Duodenal mucosa (tissue), 2 donors: ENCODE data around the gene TTYH1.
"Not testable (repeated sequence)": the region's sequence is repeated elsewhere in the genome, so short reads cannot be mapped to it uniquely, and the experiment has no call there.

Experiments
- H3K27ac ChIP-seq: one replicate; pipeline ENCODE4 v1.7.0; 2013; ENCODE audit warnings: low read depth, low read length
- H3K27me3 ChIP-seq, 2 donors: one replicate each; pipeline ENCODE4 v1.7.0; 2013; ENCODE audit warnings: low read length in 2 of 2, control low read depth in 1 of 2; ENCODE audit not compliant: insufficient read depth in 2 of 2, control insufficient read depth in 1 of 2
- H3K36me3 ChIP-seq, 2 donors: one replicate each; pipeline ENCODE4 v1.7.0; 2013; ENCODE audit warnings: low read length in 2 of 2, control low read depth in 1 of 2; ENCODE audit not compliant: insufficient read depth in 2 of 2, control insufficient read depth in 1 of 2
- H3K4me1 ChIP-seq, 2 donors: one replicate each; pipeline ENCODE4 v1.7.0; 2013; ENCODE audit warnings: low read length in 2 of 2, control low read depth in 1 of 2; ENCODE audit not compliant: insufficient read depth in 2 of 2, control insufficient read depth in 1 of 2
- H3K4me3 ChIP-seq, 2 donors: one replicate each; pipeline ENCODE4 v1.7.0; 2013; ENCODE audit warnings: low read length in 2 of 2, low read depth in 1 of 2
- H3K9ac ChIP-seq, 2 donors: one replicate each; pipeline ENCODE4 v1.7.0; 2013; ENCODE audit warnings: low read length in 2 of 2, low read depth in 1 of 2
- H3K9me3 ChIP-seq, 2 donors: one replicate each; pipeline ENCODE4 v1.7.0; 2013; ENCODE audit warnings: low read length in 2 of 2, control low read depth in 1 of 2; ENCODE audit not compliant: control insufficient read depth in 1 of 2

TTYH1 gene

GRCh38 chr19:54376610-54377285 is 38.5 kb upstream of the TTYH1 start:
- Histone ChIP-seq H3K36me3 (no peaks in the 10 kb centered on the region), H3K4me1 (no peaks in the 10 kb centered on the region), H3K9ac (no peak overlapping the region), H3K27me3 (no peaks in the 10 kb centered on the region), H3K27ac (no peak overlapping the region), H3K4me3 (no peak overlapping the region), H3K9me3 (no peaks in the 10 kb centered on the region)

GRCh38 chr19:54379187-54379678 is 36.0 kb upstream of the TTYH1 start:
- H3K36me3 ChIP-seq, result no peaks in the 10 kb centered on the region
- H3K9ac ChIP-seq, result no peak overlapping the region
- no peaks in the 10 kb centered on the region for H3K4me1 ChIP-seq
- no peaks in the 10 kb centered on the region for H3K27me3 ChIP-seq
- H3K4me3 ChIP-seq, result no peak overlapping the region
- no peak overlapping the region for H3K27ac ChIP-seq
- no peaks in the 10 kb centered on the region for H3K9me3 ChIP-seq

GRCh38 chr19:54380897-54381296 is 34.4 kb upstream of the TTYH1 start:
- H3K9ac ChIP-seq, result no peak overlapping the region
- no peaks in the 10 kb centered on the region for H3K4me1 ChIP-seq
- no peaks in the 10 kb centered on the region for H3K27me3 ChIP-seq
- no peak overlapping the region for H3K4me3 ChIP-seq
- H3K36me3 ChIP-seq, result no peaks in the 10 kb centered on the region
- no peaks in the 10 kb centered on the region for H3K9me3 ChIP-seq
- no peak overlapping the region for H3K27ac ChIP-seq

GRCh38 chr19:54382041-54382440 is 33.2 kb upstream of the TTYH1 start:
- H3K27me3 ChIP-seq, H3K4me3 ChIP-seq, H3K36me3 ChIP-seq, H3K9ac ChIP-seq, H3K4me1 ChIP-seq, H3K27ac ChIP-seq, H3K9me3 ChIP-seq: not testable (repeated sequence)

- no peak overlapping the region for H3K4me3 ChIP-seq
- H3K36me3 ChIP-seq, result no peaks in the 10 kb centered on the region
- H3K4me1 ChIP-seq, result peaks cover 0 to under 1% of the 10 kb centered on the region in 2 donors
- no peak overlapping the region for H3K27ac ChIP-seq
- no peaks in the 10 kb centered on the region for H3K9me3 ChIP-seq
- H3K27me3 ChIP-seq, result peaks cover 4 to 5% of the 10 kb centered on the region in 2 donors
- H3K9ac ChIP-seq, result no peak overlapping the region
These were observed 31.9 kb upstream of the TTYH1 start for GRCh38 chr19:54383330-54383729.

GRCh38 chr19:54387991-54388801 is 27.1 kb upstream of the TTYH1 start:
- peak overlapping the region; percentile 52 to 65 for H3K4me3 ChIP-seq
- H3K27me3 ChIP-seq, result peaks cover 7 to 8% of the 10 kb centered on the region in 2 donors
- peak overlapping the region in 1 of 2 donors; percentile 47 for H3K9ac ChIP-seq

GRCh38 chr19:54388802-54389139 is 26.5 kb upstream of the TTYH1 start:
- peak overlapping the region; percentile 52 to 65 for H3K4me3 ChIP-seq
- no peak overlapping the region for H3K27ac ChIP-seq
- no peaks in the 10 kb centered on the region for H3K36me3 ChIP-seq
- peak overlapping the region in 1 of 2 donors; percentile 47 for H3K9ac ChIP-seq
- no peaks in the 10 kb centered on the region for H3K9me3 ChIP-seq
- H3K27me3 ChIP-seq, result peaks cover 7 to 8% of the 10 kb centered on the region in 2 donors
- H3K4me1 ChIP-seq, result peaks cover 5 to 7% of the 10 kb centered on the region in 2 donors

More at GRCh38 chr19:54387991-54388801, 27.1 kb upstream of the TTYH1 start:
- no peaks in the 10 kb centered on the region for H3K36me3 ChIP-seq
- H3K9me3 ChIP-seq, result no peaks in the 10 kb centered on the region
- H3K4me1 ChIP-seq, result peaks cover 5 to 7% of the 10 kb centered on the region in 2 donors
- no peak overlapping the region for H3K27ac ChIP-seq

- H3K9me3 ChIP-seq, result no peaks in the 10 kb centered on the region
- peaks cover 5 to 7% of the 10 kb centered on the region in 2 donors for H3K4me1 ChIP-seq
- H3K4me3 ChIP-seq, result no peak overlapping the region
- no peak overlapping the region for H3K27ac ChIP-seq
- H3K9ac ChIP-seq, result no peak overlapping the region
- peaks cover 7 to 8% of the 10 kb centered on the region in 2 donors for H3K27me3 ChIP-seq
- H3K36me3 ChIP-seq, result no peaks in the 10 kb centered on the region
These were observed 25.7 kb upstream of the TTYH1 start for GRCh38 chr19:54389553-54389952.

- H3K4me3 ChIP-seq, result no peak overlapping the region
These were observed 24.2 kb upstream of the TTYH1 start for GRCh38 chr19:54390942-54391577.

GRCh38 chr19:54391589-54392061 is 23.6 kb upstream of the TTYH1 start:
- peaks cover 5 to 7% of the 10 kb centered on the region in 2 donors for H3K4me1 ChIP-seq

More at GRCh38 chr19:54390942-54391577, 24.2 kb upstream of the TTYH1 start:
- H3K27ac ChIP-seq, result no peak overlapping the region
- peaks cover 5 to 7% of the 10 kb centered on the region in 2 donors for H3K4me1 ChIP-seq
- no peak overlapping the region for H3K9ac ChIP-seq
- peaks cover 7 to 8% of the 10 kb centered on the region in 2 donors for H3K27me3 ChIP-seq
- no peaks in the 10 kb centered on the region for H3K9me3 ChIP-seq
- H3K36me3 ChIP-seq, result no peaks in the 10 kb centered on the region

More at GRCh38 chr19:54391589-54392061, 23.6 kb upstream of the TTYH1 start:
- Histone ChIP-seq H3K36me3 (no peaks in the 10 kb centered on the region), H3K27me3 (peaks cover 7 to 8% of the 10 kb centered on the region in 2 donors), H3K27ac (no peak overlapping the region), H3K4me3 (no peak overlapping the region), H3K9me3 (no peaks in the 10 kb centered on the region), H3K9ac (no peak overlapping the region)
